ENCODE data around the gene CBFA2T3.

CBFA2T3 gene

GRCh38 chr16:88830258-88830657 is 146.7 kb downstream of the CBFA2T3 start:
- DNase-seq: no peak

GRCh38 chr16:88828711-88829110 is 148.3 kb downstream of the CBFA2T3 start:
- DNase-seq: no peak

- no peak for DNase-seq
These were observed 149.3 kb downstream of the CBFA2T3 start for GRCh38 chr16:88827727-88828126.

DNA sequence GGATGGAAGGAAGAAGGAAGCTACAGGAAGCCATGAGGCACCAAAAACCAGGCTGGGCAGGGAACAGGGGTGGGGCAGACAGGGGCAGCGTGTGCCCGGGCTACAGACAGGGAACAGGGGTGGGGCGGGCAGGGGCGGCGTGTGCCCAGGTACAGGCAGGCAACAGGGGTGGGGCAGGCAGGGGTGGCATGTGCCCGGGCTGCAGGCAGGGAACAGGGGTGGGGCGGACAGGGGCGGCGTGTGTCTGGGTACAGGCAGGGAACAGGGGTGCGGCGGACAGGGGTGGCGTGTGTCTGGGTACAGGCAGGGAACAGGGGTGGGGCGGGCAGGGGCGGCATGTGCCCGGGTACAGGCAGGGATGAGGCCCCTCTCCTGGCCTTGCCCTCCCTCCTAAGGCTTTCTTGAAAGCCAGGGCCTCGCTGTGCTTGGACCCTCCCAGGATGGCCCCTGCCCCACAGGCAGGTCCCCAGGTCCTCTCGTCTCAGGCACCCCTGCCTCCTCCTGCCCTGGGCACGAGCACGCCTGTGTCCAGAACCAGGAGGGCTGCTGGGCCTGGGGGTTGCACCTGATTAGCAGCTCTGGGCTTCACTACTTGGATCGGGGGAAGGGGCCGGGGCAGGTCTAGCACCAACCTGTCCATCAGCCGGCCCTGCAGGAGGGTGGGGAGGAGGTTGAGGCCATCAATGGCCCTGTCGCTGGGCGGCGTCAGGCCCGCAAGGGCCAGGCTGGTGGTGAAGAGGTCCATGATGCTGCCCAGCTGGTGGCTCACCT is 150.8 kb downstream of the CBFA2T3 start:
- no peak for DNase-seq

DNA sequence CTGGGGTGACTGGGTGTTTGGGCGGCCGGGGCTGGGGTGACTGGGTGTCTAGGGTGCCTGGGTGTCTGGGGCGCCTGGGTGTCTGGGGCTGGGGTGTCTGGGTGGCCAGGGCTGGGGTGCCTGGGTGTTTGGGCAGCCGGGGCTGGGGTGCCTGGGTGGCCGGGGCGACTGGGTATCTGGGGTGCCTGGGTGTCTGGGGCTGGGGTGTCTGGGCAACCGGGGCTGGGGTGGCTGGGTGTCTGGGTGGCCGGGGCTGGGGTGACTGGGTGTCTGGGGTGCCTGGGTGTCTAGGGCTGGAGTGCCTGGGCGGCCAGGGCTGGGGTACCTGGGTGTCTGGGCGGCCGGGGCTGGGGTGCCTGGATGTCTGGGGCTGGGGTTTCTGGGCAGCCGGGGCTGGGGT is 151.9 kb downstream of the CBFA2T3 start:
- DNase-seq: no peak
